SHP77 (cell line): ENCODE measurements around the gene GAK.

Experiments
- DNase-seq, 2 experiments: peaks; one replicate each; lab custom pipeline; 2025; lab: John Stamatoyannopoulos, UW

Gene GAK

GRCh38 chr4:869776-870175 lies 62.3 kb downstream of the GAK start:
- no peak for DNase-seq

- no peak for DNase-seq
These were observed 63.7 kb downstream of the GAK start for GRCh38 chr4:868421-868820.

- no peak for DNase-seq
These were observed 64.4 kb downstream of the GAK start for GRCh38 chr4:867526-868250.

- no peak for DNase-seq
These were observed 65.2 kb downstream of the GAK start for GRCh38 chr4:866761-867390.

- no peak for DNase-seq
These were observed 65.9 kb downstream of the GAK start for GRCh38 chr4:866068-866760.

GRCh38 chr4:865572-865971 lies 66.5 kb downstream of the GAK start:
- DNase-seq: no peak

GRCh38 chr4:865121-865465 lies 67.0 kb downstream of the GAK start:
- no peak for DNase-seq

GRCh38 chr4:864456-865120 lies 67.5 kb downstream of the GAK start:
- DNase-seq: no peak

GRCh38 chr4:860561-860960 lies 71.6 kb downstream of the GAK start:
- DNase-seq: no peak

- DNase-seq: no peak
These were observed 72.6 kb downstream of the GAK start for GRCh38 chr4:859496-859895.

GRCh38 chr4:858831-859451 lies 73.2 kb downstream of the GAK start:
- DNase-seq: no peak

- DNase-seq: no peak
These were observed 74.1 kb downstream of the GAK start for GRCh38 chr4:858041-858481.

- no peak for DNase-seq
These were observed 74.7 kb downstream of the GAK start for GRCh38 chr4:857461-857860.

GRCh38 chr4:856225-856901 lies 75.8 kb downstream of the GAK start:
- no peak for DNase-seq

- no peak for DNase-seq
These were observed 76.3 kb downstream of the GAK start for GRCh38 chr4:855880-856224.

GRCh38 chr4:854356-854755 lies 77.8 kb downstream of the GAK start:
- no peak for DNase-seq

GRCh38 chr4:853416-853781 lies 78.7 kb downstream of the GAK start:
- DNase-seq: no peak

- DNase-seq: no peak
These were observed 80.2 kb downstream of the GAK start for GRCh38 chr4:851701-852430.

GRCh38 chr4:850323-850945 lies 81.7 kb downstream of the GAK start:
- no peak for DNase-seq

- no peak for DNase-seq
These were observed 82.5 kb downstream of the GAK start for GRCh38 chr4:849478-850175.
